Right hindlimb (tissue), 1 donor: ENCODE data around the gene NPHS1.

ENCODE experiments used
- DNase-seq: peaks from one replicate; pipeline ENCODE4 v3.0.0-alpha.2; 2018

Gene NPHS1

DNA sequence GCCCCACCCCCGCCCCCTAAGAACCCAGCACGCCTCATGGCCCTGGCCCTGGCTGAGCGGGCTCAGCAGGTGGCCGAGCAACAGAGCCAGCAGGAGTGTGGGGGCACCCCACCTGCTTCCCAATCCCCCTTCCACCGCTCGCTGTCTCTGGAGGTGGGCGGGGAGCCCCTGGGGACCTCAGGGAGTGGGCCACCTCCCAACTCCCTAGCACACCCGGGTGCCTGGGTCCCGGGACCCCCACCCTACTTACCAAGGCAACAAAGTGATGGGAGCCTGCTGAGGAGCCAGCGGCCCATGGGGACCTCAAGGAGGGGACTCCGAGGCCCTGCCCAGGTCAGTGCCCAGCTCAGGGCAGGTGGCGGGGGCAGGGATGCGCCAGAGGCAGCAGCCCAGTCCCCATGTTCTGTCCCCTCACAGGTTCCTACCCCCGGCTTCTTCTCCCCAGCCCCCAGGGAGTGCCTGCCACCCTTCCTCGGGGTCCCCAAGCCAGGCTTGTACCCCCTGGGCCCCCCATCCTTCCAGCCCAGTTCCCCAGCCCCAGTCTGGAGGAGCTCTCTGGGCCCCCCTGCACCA is 65.0 kb downstream of the NPHS1 start:
- no peak for DNase-seq

DNA sequence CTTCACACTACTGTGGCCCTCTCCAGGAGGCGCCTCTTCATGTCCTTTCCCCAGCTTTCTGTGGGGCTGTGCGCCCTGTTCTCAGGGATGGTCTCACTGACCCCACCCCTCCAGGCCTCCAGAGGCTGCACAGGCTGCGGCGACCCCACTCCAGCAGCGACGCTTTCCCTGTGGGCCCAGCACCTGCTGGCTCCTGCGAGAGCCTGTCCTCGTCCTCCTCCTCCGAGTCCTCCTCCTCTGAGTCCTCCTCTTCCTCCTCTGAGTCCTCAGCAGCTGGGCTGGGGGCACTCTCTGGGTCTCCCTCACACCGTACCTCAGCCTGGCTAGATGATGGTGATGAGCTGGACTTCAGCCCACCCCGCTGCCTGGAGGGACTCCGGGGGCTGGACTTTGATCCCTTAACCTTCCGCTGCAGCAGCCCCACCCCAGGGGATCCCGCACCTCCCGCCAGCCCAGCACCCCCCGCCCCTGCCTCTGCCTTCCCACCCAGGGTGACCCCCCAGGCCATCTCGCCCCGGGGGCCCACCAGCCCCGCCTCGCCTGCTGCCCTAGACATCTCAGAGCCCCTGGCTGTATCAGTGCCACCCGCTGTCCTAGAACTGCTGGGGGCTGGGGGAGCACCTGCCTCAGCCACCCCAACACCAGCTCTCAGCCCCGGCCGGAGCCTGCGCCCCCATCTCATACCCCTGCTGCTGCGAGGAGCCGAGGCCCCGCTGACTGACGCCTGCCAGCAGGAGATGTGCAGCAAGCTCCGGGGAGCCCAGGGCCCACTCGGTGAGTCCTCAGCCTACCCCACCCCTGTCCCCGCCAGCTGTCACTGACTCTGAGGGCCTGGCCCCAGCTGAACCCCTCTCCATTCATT is 65.8 kb downstream of the NPHS1 start:
- DNase-seq: no peak

DNA sequence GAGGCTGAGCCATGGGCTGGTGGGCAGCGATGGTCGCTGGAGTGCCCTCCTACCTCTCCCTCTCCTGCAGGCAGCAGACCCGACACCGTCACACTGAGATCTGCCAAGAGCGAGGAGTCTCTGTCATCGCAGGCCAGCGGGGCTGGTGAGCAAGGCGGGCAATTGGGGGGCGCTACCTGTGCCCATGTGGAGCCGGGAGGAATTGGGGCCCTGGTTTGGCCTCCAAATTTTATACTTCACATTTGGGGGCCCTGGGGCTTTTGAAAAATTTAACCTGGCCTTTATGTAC is 67.0 kb downstream of the NPHS1 start:
- no peak for DNase-seq

DNA sequence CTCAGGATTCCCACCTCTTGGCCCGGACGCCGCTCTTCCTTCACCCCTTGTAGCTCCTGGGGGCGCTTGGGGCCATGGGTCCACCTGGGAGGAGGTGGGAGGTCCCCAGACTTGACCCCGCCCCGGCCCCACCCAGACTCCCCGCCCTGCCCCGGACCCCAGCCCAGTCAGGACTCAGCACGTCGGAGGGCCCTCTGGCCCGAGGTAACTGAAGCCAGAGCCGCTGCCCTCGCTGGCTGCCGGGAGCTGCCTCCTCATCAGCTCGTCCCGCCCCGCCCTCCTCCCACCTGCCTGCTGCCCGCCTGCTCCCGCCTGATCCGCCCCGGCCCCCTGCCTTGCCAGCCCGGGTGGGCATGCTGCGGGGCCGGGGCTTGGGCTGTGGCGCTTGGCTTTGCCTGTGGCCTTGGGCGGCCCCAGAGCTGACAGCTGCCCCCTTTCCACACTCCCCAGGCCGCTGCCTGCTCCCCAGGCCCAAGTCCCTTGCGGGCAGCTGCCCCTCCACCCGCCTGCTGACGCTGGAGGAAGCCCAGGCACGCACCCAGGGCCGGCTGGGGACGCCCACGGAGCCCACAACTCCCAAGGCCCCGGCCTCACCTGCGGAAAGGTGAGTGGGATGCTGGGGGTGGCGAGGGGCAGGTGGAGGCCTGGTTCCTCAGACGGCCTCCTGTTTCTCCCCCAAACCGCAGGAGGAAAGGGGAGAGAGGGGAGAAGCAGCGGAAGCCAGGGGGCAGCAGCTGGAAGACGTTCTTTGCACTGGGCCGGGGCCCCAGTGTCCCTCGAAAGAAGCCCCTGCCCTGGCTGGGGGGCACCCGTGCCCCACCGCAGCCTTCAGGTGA is 67.6 kb downstream of the NPHS1 start:
- no peak for DNase-seq

DNA sequence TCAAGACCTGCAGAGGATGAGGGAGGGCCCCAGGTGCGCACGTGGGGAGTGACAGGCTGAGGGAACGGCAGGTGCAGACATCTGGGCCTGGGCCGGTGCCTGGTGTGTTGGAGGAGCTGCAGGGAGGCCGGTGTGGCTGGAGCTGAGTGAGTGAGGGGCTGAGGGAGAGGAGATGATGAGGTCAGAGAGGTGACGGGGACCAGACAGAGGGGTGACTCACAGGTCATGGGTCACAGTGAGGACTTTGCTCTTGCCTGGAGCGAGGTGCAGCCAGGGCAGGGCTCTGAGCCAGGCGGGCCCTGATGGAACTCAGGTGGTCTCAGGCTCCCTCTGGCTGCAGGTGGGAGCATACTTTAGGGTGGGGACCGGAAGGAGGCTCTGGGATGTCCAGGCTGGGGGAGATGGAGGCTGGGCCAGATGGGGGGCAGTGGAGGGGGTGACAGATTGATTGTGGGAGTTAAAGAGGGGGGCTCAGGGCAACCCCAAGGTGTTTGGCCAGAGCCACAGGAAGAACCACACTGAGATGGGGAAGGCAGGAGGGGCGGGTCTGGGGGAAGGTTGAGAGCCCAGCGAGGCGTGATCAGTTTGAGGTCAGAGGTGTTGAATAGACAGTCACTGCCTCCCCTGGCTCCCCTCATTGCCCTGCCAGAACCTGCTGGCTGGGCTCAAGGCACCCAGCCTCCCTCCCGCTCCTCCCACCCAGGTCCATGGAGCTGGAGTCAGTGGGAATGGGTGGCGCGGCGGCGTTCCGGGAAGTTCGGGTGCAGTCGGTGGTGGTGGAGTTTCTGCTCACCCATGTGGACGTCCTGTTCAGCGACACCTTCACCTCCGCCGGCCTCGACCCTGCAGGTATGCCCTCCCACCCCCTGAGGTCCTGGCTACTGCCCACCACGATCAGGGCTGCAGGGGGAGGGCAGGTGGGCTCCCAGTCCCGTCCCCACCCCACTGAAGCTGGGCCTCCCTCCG is 68.6 kb downstream of the NPHS1 start:
- DNase-seq: no peak

DNA sequence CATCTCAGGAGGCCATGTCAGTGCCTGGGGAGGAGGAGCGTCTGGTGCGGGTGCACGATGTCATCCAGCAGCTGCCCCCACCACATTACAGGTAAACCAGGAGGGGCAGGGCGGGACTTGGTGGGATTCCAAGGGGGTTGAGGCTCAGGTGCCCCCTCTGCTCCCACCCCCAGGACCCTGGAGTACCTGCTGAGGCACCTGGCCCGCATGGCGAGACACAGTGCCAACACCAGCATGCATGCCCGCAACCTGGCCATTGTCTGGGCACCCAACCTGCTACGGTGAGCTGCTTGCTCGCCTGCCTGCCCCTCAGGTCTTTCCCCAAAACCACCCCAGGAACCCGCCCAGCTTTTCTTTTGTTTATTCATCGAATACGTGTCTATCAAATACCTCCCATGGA is 69.7 kb downstream of the NPHS1 start:
- DNase-seq: no peak

DNA sequence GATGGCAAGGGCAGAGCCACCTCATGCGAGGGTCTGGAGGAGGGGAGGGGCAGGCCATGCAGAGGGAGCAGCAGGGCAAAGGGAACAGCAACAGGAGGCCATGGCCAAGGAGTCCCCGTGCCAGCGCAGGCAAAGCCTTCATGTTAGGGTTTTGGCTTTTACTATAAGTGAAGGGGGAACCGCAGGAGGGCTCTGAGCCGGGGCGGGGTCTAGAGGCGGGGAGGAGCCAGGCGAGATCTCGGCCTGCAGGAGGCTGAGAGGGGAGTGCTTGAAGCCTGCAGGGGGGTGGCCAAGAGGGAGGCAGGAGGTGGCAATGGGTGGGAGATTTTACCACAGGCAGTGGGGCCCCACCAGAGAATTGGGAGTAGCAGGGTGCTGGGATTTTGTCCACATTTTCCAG is 70.7 kb downstream of the NPHS1 start:
- no peak for DNase-seq

DNA sequence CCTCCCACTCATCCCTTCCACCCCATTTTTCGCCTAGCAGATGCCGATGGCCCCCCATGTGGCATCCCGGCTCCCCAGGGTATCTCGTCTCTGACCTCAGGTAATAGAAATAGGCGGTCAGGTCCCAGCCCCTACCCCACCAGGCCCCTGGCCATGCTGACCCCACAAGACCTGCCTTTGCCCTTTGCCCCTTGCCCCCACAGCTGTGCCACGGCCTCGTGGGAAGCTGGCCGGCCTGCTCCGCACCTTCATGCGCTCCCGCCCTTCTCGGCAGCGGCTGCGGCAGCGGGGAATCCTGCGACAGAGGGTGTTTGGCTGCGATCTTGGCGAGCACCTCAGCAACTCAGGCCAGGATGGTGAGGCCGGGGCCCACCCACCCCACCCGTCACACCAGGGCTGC is 71.6 kb downstream of the NPHS1 start:
- no peak for DNase-seq

DNA sequence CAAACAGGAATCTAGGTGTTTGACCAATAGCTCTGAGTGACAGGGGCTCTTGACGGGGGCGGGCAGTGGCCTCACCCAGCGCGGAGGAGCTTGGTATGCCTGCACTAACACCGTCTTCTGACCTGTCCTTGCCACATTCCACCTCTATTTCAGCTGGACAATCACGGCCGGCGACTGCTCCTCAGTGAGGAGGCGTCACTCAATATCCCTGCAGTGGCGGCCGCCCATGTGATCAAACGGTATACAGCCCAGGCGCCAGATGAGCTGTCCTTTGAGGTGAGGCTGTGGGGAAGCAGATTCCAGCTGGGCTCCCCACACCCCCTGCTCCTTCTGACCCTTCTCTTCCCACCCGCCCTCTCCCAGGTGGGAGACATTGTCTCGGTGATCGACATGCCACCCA is 72.2 kb downstream of the NPHS1 start:
- no peak for DNase-seq

DNA sequence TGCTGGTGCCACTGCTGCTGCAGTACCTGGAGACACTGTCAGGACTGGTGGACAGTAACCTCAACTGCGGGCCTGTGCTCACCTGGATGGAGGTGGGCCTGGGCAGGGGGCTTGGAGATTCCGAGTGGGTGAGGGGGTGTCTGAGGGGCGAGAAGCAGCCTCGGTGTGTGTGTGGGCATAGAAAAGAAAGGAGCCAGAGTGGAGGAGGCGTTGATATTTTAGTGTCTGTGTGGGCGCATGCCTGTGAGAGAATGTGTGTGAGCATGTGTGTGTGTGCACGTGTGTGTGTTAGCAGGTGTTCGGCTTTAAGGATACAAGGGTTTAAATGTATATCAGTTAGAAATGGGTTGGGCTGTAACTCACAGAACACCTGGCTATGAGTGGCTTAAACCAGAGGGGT is 73.3 kb downstream of the NPHS1 start:
- DNase-seq: no peak

DNA sequence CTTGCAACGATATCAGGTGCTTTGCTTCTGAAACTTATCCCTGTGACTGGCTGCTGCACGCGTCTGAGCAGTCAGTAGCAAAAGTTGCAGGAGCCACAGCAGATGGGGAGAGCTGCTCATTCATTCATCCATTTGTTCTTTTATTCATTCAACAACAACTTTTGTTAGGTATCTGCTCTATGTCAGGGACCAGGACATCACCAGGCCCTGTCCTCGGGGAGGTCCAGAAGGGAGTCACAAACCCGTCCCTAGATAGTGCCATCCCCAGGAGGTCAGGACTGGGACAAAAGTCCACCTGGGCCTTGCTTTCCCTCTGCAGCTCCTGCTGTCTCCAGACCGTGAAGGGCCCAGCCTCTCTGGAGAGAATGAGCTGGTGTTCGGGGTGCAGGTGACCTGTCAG is 74.3 kb downstream of the NPHS1 start:
- DNase-seq: no peak

DNA sequence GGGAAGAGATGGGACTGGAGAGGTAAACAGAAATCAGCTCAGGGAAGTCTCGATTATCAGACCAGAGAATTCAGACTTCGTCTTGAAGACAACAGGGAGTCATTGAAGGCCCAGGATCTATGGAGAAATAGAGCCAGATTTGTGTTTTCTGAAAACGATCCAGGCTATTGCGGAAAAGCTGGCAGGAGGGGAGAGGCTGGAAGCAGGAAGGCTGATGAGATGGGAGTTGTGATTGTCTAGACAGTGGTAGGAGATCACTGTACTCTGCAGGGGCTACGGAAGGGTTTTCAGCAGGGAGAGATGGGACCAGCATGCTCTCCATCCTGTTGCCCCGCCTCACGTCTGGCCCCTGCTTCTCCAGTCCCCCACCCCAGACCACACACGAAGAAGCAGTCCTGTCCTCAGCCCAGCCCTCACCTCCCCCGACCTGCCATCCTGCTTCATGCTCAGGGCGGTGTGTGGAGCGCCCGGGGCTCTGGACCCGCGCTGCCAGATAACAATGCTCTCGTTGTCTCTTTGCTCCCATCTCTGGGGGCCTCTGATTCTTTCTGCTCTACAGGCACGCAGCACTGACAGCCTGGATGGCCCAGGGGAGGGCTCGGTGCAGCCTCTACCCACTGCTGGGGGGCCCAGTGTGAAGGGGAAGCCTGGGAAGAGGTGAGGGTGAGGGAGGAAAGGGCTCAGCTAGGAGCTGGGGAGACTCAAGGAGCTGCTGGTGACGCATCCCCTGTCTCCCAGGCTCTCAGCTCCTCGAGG is 75.0 kb downstream of the NPHS1 start:
- no peak for DNase-seq

DNA sequence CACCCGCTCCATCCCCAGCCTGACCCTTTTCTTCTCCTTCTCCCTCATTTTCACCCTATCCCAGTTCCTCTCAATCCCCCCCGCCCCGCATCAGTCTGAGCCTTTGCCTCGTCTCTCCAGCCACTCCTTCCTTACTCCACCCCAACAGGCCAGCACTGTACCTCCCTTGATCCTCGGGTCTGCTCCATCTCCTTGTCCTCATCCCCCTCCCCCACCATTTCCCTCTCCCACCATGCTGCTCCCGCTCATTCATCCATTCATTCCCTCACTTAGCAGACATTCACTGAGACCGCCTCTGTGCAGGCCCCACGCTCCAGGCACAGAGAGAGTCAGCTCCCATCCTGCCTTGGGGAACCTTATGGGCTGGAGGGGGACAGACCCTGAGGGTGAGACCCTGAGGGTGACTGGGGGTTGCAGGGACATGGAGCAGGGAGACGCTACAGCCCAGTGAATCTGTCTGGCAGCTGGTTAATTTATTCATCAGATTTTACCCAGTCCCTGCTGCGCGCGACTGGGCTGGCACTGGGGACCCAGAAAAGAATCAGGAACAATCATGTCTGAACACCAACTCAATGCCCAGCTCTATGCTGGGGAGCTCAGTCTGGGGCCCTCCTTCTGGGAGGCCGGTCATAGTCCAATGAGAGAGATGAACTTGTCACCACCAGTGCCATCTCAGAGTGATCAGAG is 76.1 kb downstream of the NPHS1 start:
- DNase-seq: no peak
